Lung (tissue), 12 donors: ENCODE measurements around the gene ERVW-1. TPM values are rescaled to one million over a fixed set of nuclear protein-coding genes. Genes with fewer than 3 reads are reported as not detected.
"Not testable (repeated sequence)": the region's sequence is repeated elsewhere in the genome, so short reads cannot be mapped to it uniquely, and the experiment has no call there.

ENCODE experiments used
- ATAC-seq: fragments of 200-7000 bp; cut with Tn5 transposase; one replicate; pipeline ENCODE4 v1.9.1; 2020; ENCODE audit warnings: moderate number of reproducible peaks; ENCODE audit not compliant: insufficient read depth, low FRiP score
- DNase-seq, 3 donors: peaks; one replicate each; pipeline ENCODE4 v3.0.0-alpha.2; 2013 to 2017
- H3K27ac ChIP-seq, 2 donors: one replicate each; pipeline ENCODE4 v1.5.1; 2013; ENCODE audit warnings: mild to moderate bottlenecking in 2 of 2, moderate library complexity in 2 of 2, control low read depth in 1 of 2, inconsistent platforms in 1 of 2, low read depth in 1 of 2, low read length in 1 of 2
- H3K27me3 ChIP-seq, 3 donors: one replicate each; pipeline ENCODE4 v1.5.1; 2013; ENCODE audit warnings: low read length in 2 of 3; ENCODE audit not compliant: control insufficient read depth in 3 of 3, insufficient read depth in 3 of 3
- H3K36me3 ChIP-seq, 4 donors: one replicate each; pipeline ENCODE4 v1.5.1; 2013; ENCODE audit warnings: low read length in 4 of 4, mild to moderate bottlenecking in 1 of 4, moderate library complexity in 1 of 4; ENCODE audit not compliant: control insufficient read depth in 4 of 4, insufficient read depth in 4 of 4
- H3K4me1 ChIP-seq, 5 donors: one replicate each; pipeline ENCODE4 v1.5.1; 2013; ENCODE audit warnings: low read length in 5 of 5, mild to moderate bottlenecking in 2 of 5, moderate library complexity in 1 of 5; ENCODE audit not compliant: control insufficient read depth in 5 of 5, insufficient read depth in 5 of 5
- H3K4me3 ChIP-seq: one replicate; pipeline ENCODE4 v1.5.1; 2013; ENCODE audit warnings: mild to moderate bottlenecking, control low read depth, moderate library complexity
- H3K9ac ChIP-seq, 2 donors: one replicate each; pipeline ENCODE4 v1.5.1; 2013; ENCODE audit warnings: low read length in 2 of 2, control low read depth in 1 of 2; ENCODE audit not compliant: insufficient read depth in 1 of 2
- H3K9me3 ChIP-seq, 4 donors: one replicate each; pipeline ENCODE4 v1.5.1; 2013; ENCODE audit warnings: low read length in 3 of 4, mild to moderate bottlenecking in 1 of 4, moderate library complexity in 1 of 4; ENCODE audit not compliant: control insufficient read depth in 4 of 4, insufficient read depth in 3 of 4
- CTCF ChIP-seq: IDR thresholded peaks from 2 replicates; pipeline ENCODE4 v1.5.1; 2012; ENCODE audit warnings: mild to moderate bottlenecking; ENCODE audit errors: control extremely low read depth, extremely low read depth
- WGBS, 2 donors: extraction: QIAGEN DNeasy Blood & Tissue Kit; methylation state at CpG; one replicate each; pipeline ENCODE4 v1.1.7; 2013; 5-methylcytosine and 5-hydroxymethylcytosine counted together
- polyA plus RNA-seq, 2 donors: library from polyadenylated mRNA; stranded (reverse); fragments of 200-250 nt; gene quantifications; one replicate each; pipeline ENCODE4 v1.2.1, GENCODE V29; 2013
- total RNA-seq, 2 donors: library from RNA; depleted of rRNA in 1 of 2; stranded (reverse); fragments of >200 nt in 1 of 2; gene quantifications; one replicate each; pipeline ENCODE4 v1.2.1, GENCODE V29; 2014 to 2021
- donor health status: control.
- donor health status: control.
- donor health status: Bipolar disorder and iron deficiency.
- donor health status: healthy.
- donor health status: DM: yes; HTN: yes; CAD: no.

ERVW-1 gene
- total and polyA plus RNA-seq, 4 donors, result 0.04 to 0.25 TPM; not detected in 2

GRCh38 chr7:92478095-92478494 lies 349 bp upstream of the ERVW-1 start:
- Histone ChIP-seq H3K4me3 (no peak overlapping the region), H3K27me3 (no peaks in the 10 kb centered on the region), H3K36me3 (peaks cover 0 to 7% (median 2%) of the 10 kb centered on the region in 4 donors), H3K27ac (no peak overlapping the region), H3K9me3 (no peaks in the 10 kb centered on the region), H3K9ac (no peak overlapping the region), H3K4me1 (no peaks in the 10 kb centered on the region)
- 89 to 94% methylated on average over 9 of the region's 9 CpGs for WGBS, 2 donors
- DNase-seq (no peak), ATAC-seq (no peak)
- no peak for TF ChIP-seq CTCF

DNA sequence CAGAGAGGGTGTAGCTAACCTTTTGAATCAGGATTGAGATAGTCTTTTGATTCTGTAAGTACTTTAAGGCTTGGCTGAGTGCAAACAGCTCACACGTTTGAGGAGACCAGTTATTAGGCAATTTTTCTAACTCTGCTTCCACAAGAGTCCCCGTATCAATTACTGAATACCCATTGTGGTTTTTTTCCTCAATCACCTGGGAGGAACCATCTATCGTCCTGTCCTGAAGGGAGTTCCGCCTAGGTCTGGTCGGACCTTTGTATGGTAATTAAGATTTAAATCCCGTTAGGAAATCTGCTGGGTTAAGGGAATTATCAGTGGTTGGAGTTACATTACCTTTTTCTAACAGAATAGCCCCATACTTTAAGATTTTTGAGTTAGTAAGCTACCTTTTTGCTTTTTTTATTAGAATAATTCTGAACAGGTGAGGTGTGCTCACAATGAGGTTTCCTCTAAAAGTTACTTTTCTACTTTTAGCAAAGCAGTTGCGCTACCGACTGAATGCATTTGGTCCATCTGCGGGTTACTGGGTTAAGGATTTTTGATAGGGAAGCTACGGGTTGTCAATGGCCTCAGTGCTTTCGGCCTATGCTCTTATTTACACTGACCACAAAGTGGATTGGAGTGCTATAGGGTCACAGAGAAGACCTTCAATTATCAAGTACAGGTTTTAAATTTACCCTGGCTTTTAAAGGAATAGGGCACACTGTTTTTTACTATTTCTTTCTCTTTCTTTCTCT lies 1.7 kb downstream of the ERVW-1 start:
- not testable (repeated sequence) for H3K27ac ChIP-seq

DNA sequence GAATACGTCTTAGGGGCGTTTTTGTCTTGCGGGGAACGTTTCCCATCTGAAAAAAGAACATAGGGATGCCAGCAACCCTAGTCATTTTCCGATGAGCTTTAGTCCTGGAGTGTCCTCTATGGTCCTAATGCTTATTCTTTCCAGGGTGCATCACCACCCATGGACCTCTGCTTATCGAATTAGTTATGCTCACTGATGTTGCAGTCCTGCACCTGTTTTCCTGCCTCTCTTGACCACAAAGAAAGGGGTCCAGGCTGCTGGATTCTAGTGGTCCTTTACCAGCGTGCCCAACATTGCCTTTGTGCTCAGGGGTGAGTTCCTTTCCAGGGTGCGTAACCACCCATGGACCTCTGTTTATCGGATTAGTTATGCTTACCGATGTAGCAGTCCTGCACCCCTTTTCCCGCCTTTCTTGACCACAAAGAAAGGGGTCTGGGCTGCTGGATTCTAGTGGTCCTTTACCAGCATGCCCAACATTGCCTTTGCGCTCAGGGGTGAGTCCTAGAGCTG lies 2.4 kb downstream of the ERVW-1 start:
- not testable (repeated sequence) for H3K27ac ChIP-seq, H3K9ac ChIP-seq, H3K4me1 ChIP-seq, DNase-seq, H3K27me3 ChIP-seq, H3K9me3 ChIP-seq, H3K36me3 ChIP-seq, H3K4me3 ChIP-seq, ATAC-seq
- 94 to 95% methylated on average over 12 of the region's 12 CpGs for whole genome bisulfite sequencing, 2 donors

More for the DNA sequence above, 1.7 kb downstream of the ERVW-1 start:
- ATAC-seq, H3K9me3 ChIP-seq, DNase-seq, H3K4me1 ChIP-seq, H3K4me3 ChIP-seq, H3K36me3 ChIP-seq, H3K27me3 ChIP-seq, H3K9ac ChIP-seq: not testable (repeated sequence)
- WGBS, 2 donors, result 91 to 93% methylated on average over 11 of the region's 11 CpGs

GRCh38 chr7:92473989-92474388 lies 3.8 kb downstream of the ERVW-1 start:
- H3K4me1 ChIP-seq, ATAC-seq, H3K36me3 ChIP-seq, H3K9ac ChIP-seq, H3K27ac ChIP-seq, H3K9me3 ChIP-seq, H3K4me3 ChIP-seq, H3K27me3 ChIP-seq: not testable (repeated sequence)
- WGBS, 2 donors, result 84 to 90% methylated on average over 10 of the region's 10 CpGs
- DNase-seq, result peak in 1 of 3 donors; percentile 4

DNA sequence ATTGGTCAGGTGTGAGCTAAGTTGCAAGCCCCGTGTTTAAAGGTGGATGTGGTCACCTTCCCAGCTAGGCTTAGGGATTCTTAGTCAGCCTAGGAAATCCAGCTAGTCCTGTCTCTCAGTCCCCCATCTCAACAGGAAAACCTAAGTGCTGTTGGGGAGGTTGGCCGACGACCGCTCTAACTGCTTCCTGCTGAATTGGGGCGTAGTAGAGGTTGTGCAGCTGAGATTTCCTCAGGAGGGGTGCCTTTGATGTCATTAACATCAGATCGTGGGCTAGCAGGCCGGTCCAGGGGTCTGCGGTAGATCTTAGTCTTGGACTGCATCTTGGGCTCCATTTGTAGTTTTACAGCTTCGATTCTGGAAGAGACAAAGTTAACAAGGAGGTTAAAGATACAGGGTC lies 9.2 kb downstream of the ERVW-1 start:
- not testable (repeated sequence) for H3K27ac ChIP-seq, H3K4me3 ChIP-seq, H3K27me3 ChIP-seq, ATAC-seq, H3K9me3 ChIP-seq, H3K9ac ChIP-seq, DNase-seq, H3K36me3 ChIP-seq, H3K4me1 ChIP-seq
- 95 to 97% methylated on average over 8 to 9 of the region's 9 CpGs for WGBS, 2 donors
